HepG2 (cell line): ENCODE data around the gene ZDHHC24. TPM values are rescaled to one million over a fixed set of nuclear protein-coding genes. Genes with fewer than 3 reads are reported as not detected.

Experiments used
- ATAC-seq: fragments of 200-7000 bp; cut with Tn5 transposase; 3 replicates; pipeline ENCODE4 v1.9.1; 2020; ENCODE audit warnings: mild to moderate bottlenecking, moderate library complexity
- BruUV-seq: library from RNA; stranded (reverse); fragments of 400-500 nt; replicated peaks from 2 replicates; lab custom pipeline; 2021; lab: Mats Ljungman, UMichigan
- CTCF ChIA-PET: fragments of 300-600 bp; formaldehyde crosslinking; extraction: SDS; loops from one replicate; lab custom pipeline; 2021; ENCODE audit warnings: low total read pairs, inconsistent platforms, low intra/inter-chr PET ratio; lab: Yijun Ruan, JAX
- POLR2A ChIA-PET: fragments of 350-600 bp; sonication (Branson Sonifier 250); formaldehyde crosslinking; loops from one replicate; lab custom pipeline; 2020; ENCODE audit warnings: antibody characterized with exemption, inconsistent platforms; lab: Yijun Ruan, JAX
- DNase-seq: peaks from one replicate; pipeline ENCODE4 v3.0.0-alpha.2; 2015; ENCODE audit warnings: low spot score
- FAIRE-seq: peaks from 3 replicates; lab custom pipeline; 2011; peaks lifted over from hg19 to GRCh38; lab: Jason Lieb, UNC
- H2AFZ ChIP-seq: one replicate; pipeline ENCODE4 v1.6.1; 2011; ENCODE audit warnings: low read length, inconsistent platforms
- H3K27ac ChIP-seq: fragments of 300-600 bp; 3 replicates; pipeline ENCODE4 v1.8.0; 2011; ENCODE audit warnings: mixed run types, mild to moderate bottlenecking, mixed read lengths, low read length, inconsistent platforms; ENCODE audit not compliant: insufficient read depth; ENCODE audit errors: extremely low read length
- H3K27me3 ChIP-seq, 2 experiments: fragments of 200-600 bp in 1 of 2; 2 replicates in 1 of 2; 3 replicates in 1 of 2; pipeline versions ENCODE4 v1.6.0 to v1.8.0; 2011; ENCODE audit warnings: low read length in 2 of 2, mild to moderate bottlenecking in 2 of 2, moderate library complexity in 2 of 2, inconsistent platforms in 1 of 2; ENCODE audit not compliant: insufficient read depth in 2 of 2, control insufficient read depth in 1 of 2
- H3K36me3 ChIP-seq, 2 experiments: fragments of 200-600 bp in 1 of 2; replicated peaks in 1 of 2; 2 replicates in 1 of 2; 3 replicates in 1 of 2; pipeline versions ENCODE4 v1.5.1 to v1.8.0; 2011; ENCODE audit warnings: low read length in 2 of 2, inconsistent platforms in 1 of 2; ENCODE audit not compliant: insufficient read depth in 2 of 2, control insufficient read depth in 1 of 2
- H3K4me1 ChIP-seq: 2 replicates; pipeline ENCODE4 v1.5.1; 2012; ENCODE audit warnings: low read length, inconsistent platforms; ENCODE audit not compliant: insufficient read depth
- H3K4me2 ChIP-seq: 2 replicates; pipeline ENCODE4 v1.6.0; 2011; ENCODE audit warnings: low read depth, low read length, inconsistent platforms
- H3K4me3 ChIP-seq, 3 experiments: fragments of 200-600 bp in 1 of 3; sonication (generic), shearing (Covaris generic) in 1 of 3; replicated peaks in 1 of 3; 2 replicates each; pipeline ENCODE4 v1.5.1; 2011 to 2016; ENCODE audit warnings: low read length in 3 of 3, inconsistent platforms in 2 of 3, low read depth in 2 of 3, mild to moderate bottlenecking in 2 of 3, control low read depth in 1 of 3, mixed read lengths in 1 of 3; ENCODE audit not compliant: insufficient read depth in 1 of 3
- H3K79me2 ChIP-seq: one replicate; pipeline ENCODE4 v1.6.1; 2011; ENCODE audit warnings: low read length, inconsistent platforms; ENCODE audit not compliant: insufficient read depth
- H3K9ac ChIP-seq: 2 replicates; pipeline ENCODE4 v1.6.0; 2011; ENCODE audit warnings: mild to moderate bottlenecking, low read depth, low read length, inconsistent platforms; ENCODE audit not compliant: insufficient read depth
- H3K9me3 ChIP-seq: 2 replicates; pipeline ENCODE4 v1.5.1; 2012; ENCODE audit warnings: mild to moderate bottlenecking, low read length
- H4K20me1 ChIP-seq: 2 replicates; pipeline ENCODE4 v1.6.0; 2011; ENCODE audit warnings: inconsistent platforms, mild to moderate bottlenecking, low read length, moderate library complexity; ENCODE audit not compliant: insufficient read depth
- NONO ChIP-seq, 2 experiments: fragments of 450-650 bp in 1 of 2; sonication (generic) in 1 of 2; formaldehyde crosslinking in 1 of 2; IDR thresholded peaks in 1 of 2; conservative IDR thresholded peaks in 1 of 2; 2 replicates each; pipeline versions ENCODE4 v1.6.1 to v1.8.0; 2017 to 2022; ENCODE audit warnings: mild to moderate bottlenecking in 1 of 2, missing genetic modification reagents in 1 of 2, moderate library complexity in 1 of 2
- PHB2 ChIP-seq: fragments of 450-650 bp; IDR thresholded peaks from 2 replicates; pipeline ENCODE4 v1.6.1; 2018; ENCODE audit not compliant: partially characterized antibody
- POLR2AphosphoS2 ChIP-seq: IDR thresholded peaks from 2 replicates; pipeline ENCODE4 v1.6.1; 2011; ENCODE audit warnings: low read depth, low read length, improper control_type of control experiment
- SAP130 ChIP-seq: IDR thresholded peaks from 2 replicates; pipeline ENCODE4 v1.6.1; 2016; ENCODE audit warnings: low read depth
- TOE1 ChIP-seq: sonication (generic); formaldehyde crosslinking; IDR thresholded peaks from 2 replicates; pipeline ENCODE4 v1.4.0; 2020; ENCODE audit warnings: mild to moderate bottlenecking, missing genetic modification reagents
- ZNF337 ChIP-seq: sonication (generic); formaldehyde crosslinking; IDR thresholded peaks from 2 replicates; pipeline ENCODE4 v1.5.1; 2020; ENCODE audit warnings: missing genetic modification reagents, low read depth, mild to moderate bottlenecking, borderline replicate concordance
- ZNF33A ChIP-seq: sonication (generic); formaldehyde crosslinking; IDR thresholded peaks from 2 replicates; pipeline ENCODE4 v1.5.1; 2020; ENCODE audit warnings: missing genetic modification reagents, mild to moderate bottlenecking, moderate library complexity, borderline replicate concordance
- ZNF549 ChIP-seq: sonication (generic); formaldehyde crosslinking; IDR thresholded peaks from 2 replicates; pipeline ENCODE4 v1.5.0; 2020; ENCODE audit warnings: missing genetic modification reagents
- ZNF557 ChIP-seq: sonication (generic); formaldehyde crosslinking; IDR thresholded peaks from 2 replicates; pipeline ENCODE4 v1.4.0; 2020; ENCODE audit warnings: missing genetic modification reagents
- ZNF605 ChIP-seq: sonication (generic); formaldehyde crosslinking; IDR thresholded peaks from 2 replicates; pipeline ENCODE4 v1.8.0; 2022; ENCODE audit warnings: mild to moderate bottlenecking, missing genetic modification reagents
- WGBS: methylation state at CpG from one replicate; pipeline ENCODE4 v1.1.6; 2017; ENCODE audit warnings: low lambda C conversion rate; 5-methylcytosine and 5-hydroxymethylcytosine counted together
- in situ Hi-C: cut with HindIII; loops from 2 replicates; pipeline ENCODE4 v1.10.0; 2017; ENCODE audit warnings: low pct_unique_long_range_greater_than_20kb; ENCODE audit not compliant: extremely low pct_ligation_motif_present
- intact Hi-C: fragments of 100-400 bp; cut with micrococcal nuclease; formaldehyde crosslinking; loops from one replicate; pipeline ENCODE4 v1.10.0; 2022; ENCODE audit not compliant: unreplicated experiment
- polyA plus RNA-seq, 8 experiments: library from polyadenylated mRNA; depleted of rRNA in 3 of 8; stranded (reverse) in 7 of 8; unstranded in 1 of 8; fragments of >200 nt; fragmentation: Illumina TruSeq in 4 of 8; extraction: Trizol in 4 of 8; gene quantifications; 2 replicates each; pipeline versions ENCODE4 v1.2.1 to v1.2.3, GENCODE V29; 2011 to 2016; ENCODE audit warnings: low read depth in 4 of 8, missing spikeins in 1 of 8, mixed read lengths in 1 of 8; ENCODE audit not compliant: insufficient read depth in 1 of 8
- total RNA-seq, 5 experiments: library from RNA; depleted of rRNA; stranded (reverse); fragments of >200 nt; fragmentation: Illumina TruSeq; extraction: Trizol; gene quantifications; 2 replicates each; pipeline ENCODE4 v1.2.3, GENCODE V29; 2016; ENCODE audit warnings: low read depth in 1 of 5
- TF ChIP-seq, protein P1 (sequence below): sonication (generic); formaldehyde crosslinking; IDR thresholded peaks from 2 replicates; pipeline ENCODE4 v1.4.0; 2020; ENCODE audit warnings: missing genetic modification reagents, borderline replicate concordance
- TF ChIP-seq, protein P2 (sequence below): sonication (generic); formaldehyde crosslinking; conservative IDR thresholded peaks from 2 replicates; pipeline ENCODE4 v1.4.0; 2020; ENCODE audit warnings: missing genetic modification reagents
- TF ChIP-seq, protein P3 (sequence below): sonication (generic); formaldehyde crosslinking; IDR thresholded peaks from 2 replicates; pipeline ENCODE4 v1.8.1; 2023; ENCODE audit warnings: mild to moderate bottlenecking, missing genetic modification reagents, borderline replicate concordance

Gene ZDHHC24
- total and polyA plus RNA-seq, 2 of the 13 experiments (the other 11 are each of a cell fraction or from before 2014, with no cell fraction given), result 4.3 TPM

DNA sequence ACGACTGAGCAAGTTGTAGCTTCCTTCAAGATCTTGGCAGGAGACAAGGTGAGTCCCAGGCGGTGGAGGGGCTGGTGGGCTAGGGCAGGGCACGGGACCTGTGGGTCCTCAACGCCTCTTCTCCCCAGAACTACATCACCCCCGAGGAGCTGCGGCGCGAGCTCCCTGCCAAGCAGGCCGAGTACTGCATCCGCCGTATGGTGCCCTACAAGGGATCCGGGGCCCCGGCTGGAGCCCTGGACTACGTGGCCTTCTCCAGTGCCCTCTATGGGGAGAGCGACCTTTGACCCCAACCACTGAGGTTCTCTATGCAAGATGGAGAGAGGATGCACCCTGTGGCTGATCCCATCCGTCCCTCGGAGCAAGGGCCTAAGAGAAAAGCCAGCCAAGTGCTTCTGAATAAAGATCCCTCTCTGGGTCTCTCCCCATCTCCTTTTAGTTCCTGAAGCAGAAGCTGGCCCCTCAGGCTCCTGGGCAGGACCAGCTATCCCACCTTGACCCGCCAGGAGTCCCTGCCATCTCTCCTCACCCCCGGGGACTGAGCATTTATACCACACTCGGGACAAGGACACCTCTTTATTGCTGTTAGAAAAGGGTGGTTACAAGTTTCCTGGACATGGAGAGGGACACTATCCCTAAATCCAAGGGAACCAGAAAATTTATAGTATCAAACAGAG, 17.2 kb upstream of the ZDHHC24 start:
- Histone ChIP-seq H3K27ac (no peak overlapping the region), H3K9ac (no peak overlapping the region), H2AFZ (no peak overlapping the region), H4K20me1 (no peaks in the 10 kb centered on the region), H3K36me3 (no peaks in the 10 kb centered on the region), H3K79me2 (no peaks in the 10 kb centered on the region)
- BruUV-seq, result no TSS peak
- POLR2A ChIA-PET, result interaction anchor here (1.5 kb wide), 1 partner anchor 75 kb away, joined by 4 read pairs; the partner anchor contains the start of gene RBM4
- CTCF ChIA-PET, result no interaction called here
- WGBS, result 4% methylated on average over 3 of the region's 20 CpGs
- TF ChIP-seq, protein P1, sequence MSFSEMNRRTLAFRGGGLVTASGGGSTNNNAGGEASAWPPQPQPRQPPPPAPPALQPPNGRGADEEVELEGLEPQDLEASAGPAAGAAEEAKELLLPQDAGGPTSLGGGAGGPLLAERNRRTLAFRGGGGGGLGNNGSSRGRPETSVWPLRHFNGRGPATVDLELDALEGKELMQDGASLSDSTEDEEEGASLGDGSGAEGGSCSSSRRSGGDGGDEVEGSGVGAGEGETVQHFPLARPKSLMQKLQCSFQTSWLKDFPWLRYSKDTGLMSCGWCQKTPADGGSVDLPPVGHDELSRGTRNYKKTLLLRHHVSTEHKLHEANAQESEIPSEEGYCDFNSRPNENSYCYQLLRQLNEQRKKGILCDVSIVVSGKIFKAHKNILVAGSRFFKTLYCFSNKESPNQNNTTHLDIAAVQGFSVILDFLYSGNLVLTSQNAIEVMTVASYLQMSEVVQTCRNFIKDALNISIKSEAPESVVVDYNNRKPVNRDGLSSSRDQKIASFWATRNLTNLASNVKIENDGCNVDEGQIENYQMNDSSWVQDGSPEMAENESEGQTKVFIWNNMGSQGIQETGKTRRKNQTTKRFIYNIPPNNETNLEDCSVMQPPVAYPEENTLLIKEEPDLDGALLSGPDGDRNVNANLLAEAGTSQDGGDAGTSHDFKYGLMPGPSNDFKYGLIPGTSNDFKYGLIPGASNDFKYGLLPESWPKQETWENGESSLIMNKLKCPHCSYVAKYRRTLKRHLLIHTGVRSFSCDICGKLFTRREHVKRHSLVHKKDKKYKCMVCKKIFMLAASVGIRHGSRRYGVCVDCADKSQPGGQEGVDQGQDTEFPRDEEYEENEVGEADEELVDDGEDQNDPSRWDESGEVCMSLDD (CRISPR knock-in tag), result no peak
- no peak for TF ChIP-seq NONO (IDR thresholded peaks at IDR 0.05)
- TF ChIP-seq NONO (CRISPR knock-in tag; conservative IDR thresholded peaks at IDR 0.05), result no peak
- no peak for TF ChIP-seq ZNF557 (CRISPR knock-in tag)
- TF ChIP-seq TOE1 (CRISPR knock-in tag), result no peak
- TF ChIP-seq ZNF337 (CRISPR knock-in tag), result no peak
- TF ChIP-seq, protein P2, sequence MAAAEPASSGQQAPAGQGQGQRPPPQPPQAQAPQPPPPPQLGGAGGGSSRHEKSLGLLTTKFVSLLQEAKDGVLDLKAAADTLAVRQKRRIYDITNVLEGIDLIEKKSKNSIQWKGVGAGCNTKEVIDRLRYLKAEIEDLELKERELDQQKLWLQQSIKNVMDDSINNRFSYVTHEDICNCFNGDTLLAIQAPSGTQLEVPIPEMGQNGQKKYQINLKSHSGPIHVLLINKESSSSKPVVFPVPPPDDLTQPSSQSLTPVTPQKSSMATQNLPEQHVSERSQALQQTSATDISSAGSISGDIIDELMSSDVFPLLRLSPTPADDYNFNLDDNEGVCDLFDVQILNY (CRISPR knock-in tag), result no peak
- no peak for TF ChIP-seq POLR2AphosphoS2
- no peak for TF ChIP-seq ZNF549 (CRISPR knock-in tag)
- TF ChIP-seq, protein P3, sequence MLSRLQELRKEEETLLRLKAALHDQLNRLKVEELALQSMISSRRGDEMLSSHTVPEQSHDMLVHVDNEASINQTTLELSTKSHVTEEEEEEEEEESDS (CRISPR knock-in tag), result no peak
- no peak for TF ChIP-seq ZNF605
- no peak for TF ChIP-seq SAP130 (CRISPR knock-in tag)
- TF ChIP-seq PHB2, result no peak
- no peak for TF ChIP-seq ZNF33A (CRISPR knock-in tag)
- TF ChIP-seq, all 625 proteins: peak for 0
- H3K4me2 ChIP-seq, result no peak overlapping the region
- FAIRE-seq (no peak), ATAC-seq (no peak), DNase-seq (no peak)
- in situ Hi-C loops, result loop anchor here (25.0 kb wide), 1 partner anchor 274 kb away; the partner anchor contains the start of gene RCE1
- intact Hi-C loops, result no loop called here
- peaks cover 1 to 63% of the 10 kb centered on the region in 2 experiments; a peak in 4 of 5 replicates for H3K27me3 ChIP-seq
- H3K4me1 ChIP-seq, result no peaks in the 10 kb centered on the region
- no peaks in the 10 kb centered on the region for H3K9me3 ChIP-seq
- H3K4me3 ChIP-seq, result no peak overlapping the region
